Stimulated activated CD4-positive, alpha-beta T cell treated with anti-CD3 and anti-CD28 coated beads, TNF-alpha, amount 100 ng/mL, for 48 hours (primary cell): ENCODE results near the gene PRR20D.
"Not testable (repeated sequence)": the region's sequence is repeated elsewhere in the genome, so short reads cannot be mapped to it uniquely, and the experiment has no call there.

Source experiments
- DNase-seq, 3 donors: peaks; one replicate each; pipeline ENCODE4 v3.0.0-alpha.2; 2020; ENCODE audit warnings: low read depth in 3 of 3

Gene PRR20D

GRCh38 chr13:57160332-57160731 is at the start of gene PRR20D:
PRR20D (plus strand) TSS chr13:57160632; CDS start chr13:57161019, 387 bp downstream.
- not testable (repeated sequence) for DNase-seq

GRCh38 chr13:57114945-57115344 is 45.5 kb upstream of the PRR20D start:
- no peak for DNase-seq

GRCh38 chr13:57123681-57124080 is 36.8 kb upstream of the PRR20D start:
- DNase-seq, result no peak

GRCh38 chr13:57128909-57129308 is 31.5 kb upstream of the PRR20D start:
- no peak for DNase-seq

- DNase-seq, result no peak
These were observed 24.3 kb upstream of the PRR20D start for GRCh38 chr13:57136093-57136492.

GRCh38 chr13:57137585-57137984 is 22.8 kb upstream of the PRR20D start:
- no peak for DNase-seq

- no peak for DNase-seq
These were observed 21.4 kb upstream of the PRR20D start for GRCh38 chr13:57138988-57139387.

GRCh38 chr13:57139781-57140180 is 20.7 kb upstream of the PRR20D start:
- not testable (repeated sequence) for DNase-seq

GRCh38 chr13:57140235-57140968 is 20.0 kb upstream of the PRR20D start, which contains the start of gene PRR20A:
PRR20A (plus strand) TSS chr13:57140918; CDS start chr13:57141305, 387 bp downstream.
- not testable (repeated sequence) for DNase-seq

GRCh38 chr13:57147188-57147587 is 13.2 kb upstream of the PRR20D start, which contains the start of gene PRR20B:
PRR20B (plus strand) TSS chr13:57147488; CDS start chr13:57147875, 387 bp downstream.
- not testable (repeated sequence) for DNase-seq

GRCh38 chr13:57148106-57148505 is 12.3 kb upstream of the PRR20D start:
- DNase-seq, result not testable (repeated sequence)

- DNase-seq, result not testable (repeated sequence)
These were observed 6.7 kb upstream of the PRR20D start, which contains the start of gene PRR20C for GRCh38 chr13:57153761-57154160. PRR20C (plus strand) TSS chr13:57154061; CDS start chr13:57154448, 387 bp downstream.

- not testable (repeated sequence) for DNase-seq
These were observed 6.5 kb downstream of the PRR20D start, which contains the start of gene PRR20E for GRCh38 chr13:57166897-57167296. PRR20E (plus strand) TSS chr13:57167197; CDS start chr13:57167584, 387 bp downstream.

- no peak for DNase-seq
These were observed 31.2 kb downstream of the PRR20D start for GRCh38 chr13:57191667-57192066.

- DNase-seq, result no peak
These were observed 52.6 kb downstream of the PRR20D start for GRCh38 chr13:57212989-57213388.
